ENCODE measurements around the gene KCNC4.

Gene KCNC4

DNA sequence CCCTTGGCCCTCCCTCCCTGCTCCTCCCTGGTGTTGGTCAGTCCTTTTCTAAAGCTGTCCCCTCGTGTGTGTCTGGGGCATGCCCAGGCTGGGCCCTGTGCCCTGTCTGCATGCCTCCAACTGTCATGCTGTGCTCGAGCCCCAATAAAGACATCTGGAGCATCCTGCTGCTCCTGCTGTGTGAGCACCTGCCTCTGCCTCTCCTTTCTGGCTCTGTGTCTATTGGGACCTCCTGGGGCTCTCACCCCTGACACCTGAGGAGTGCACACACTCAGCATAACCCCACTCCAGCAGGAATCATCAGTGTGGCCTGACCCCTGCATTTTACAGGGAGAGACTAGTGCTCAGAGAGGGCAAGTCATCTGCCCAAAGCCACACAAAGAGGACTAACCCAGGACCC, 23.7 kb downstream of the KCNC4 start:
- DNase-seq (ENCODE audit: low spot score) = no peak

DNA sequence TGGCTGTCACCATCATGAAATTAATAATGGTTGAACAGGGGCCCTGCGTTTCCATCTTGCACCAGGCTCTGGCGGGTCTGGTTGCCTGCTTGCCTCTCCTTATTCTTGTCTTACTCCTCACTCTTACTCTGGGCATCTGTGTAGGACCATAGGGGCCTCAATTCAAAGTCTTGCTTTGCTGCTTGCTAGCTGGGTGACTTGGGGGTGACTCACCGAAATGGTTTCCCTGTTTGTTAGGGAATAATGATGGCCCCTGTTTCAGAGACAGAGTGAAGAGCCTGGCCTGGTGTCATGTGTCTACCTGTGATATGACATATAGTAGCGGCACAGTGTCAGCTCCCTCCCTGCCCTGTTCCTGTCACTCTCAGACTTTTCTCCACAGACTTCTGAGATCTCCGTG, 24.6 kb downstream of the KCNC4 start:
- no peak for DNase-seq (ENCODE audit: low spot score)

DNA sequence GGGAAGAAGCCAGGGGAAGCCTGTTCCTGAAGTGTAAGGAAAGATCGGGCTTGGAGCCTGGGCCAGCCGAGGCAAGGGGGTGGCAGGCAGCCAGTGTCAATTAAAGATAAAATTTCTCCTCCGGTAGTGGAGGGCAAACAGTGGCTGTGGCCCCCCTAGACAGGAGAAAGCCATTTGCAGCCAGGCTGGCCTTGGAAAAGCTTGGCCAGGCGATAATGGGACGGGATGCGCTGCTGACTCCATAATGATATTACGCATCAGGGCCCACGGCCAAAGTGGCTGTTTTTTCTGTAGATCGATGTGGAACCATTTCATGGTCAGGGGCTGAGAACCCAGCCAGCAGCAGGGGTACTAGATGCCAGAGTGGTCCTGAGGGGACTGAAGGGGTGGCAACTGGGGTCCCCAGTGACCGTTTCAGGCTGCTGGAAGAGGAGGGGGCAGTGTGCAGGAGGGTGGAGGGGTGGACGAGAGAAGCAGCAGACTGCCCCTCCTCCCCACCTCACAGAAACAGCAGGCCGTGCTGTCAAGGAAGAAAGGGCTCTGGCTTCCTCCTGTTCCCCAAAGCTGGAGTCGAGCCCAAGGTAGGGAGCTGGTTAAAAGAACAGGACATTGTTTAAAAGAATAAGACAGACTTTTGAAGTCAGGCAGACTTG, 25.2 kb downstream of the KCNC4 start:
- no peak for DNase-seq (ENCODE audit: low spot score)

DNA sequence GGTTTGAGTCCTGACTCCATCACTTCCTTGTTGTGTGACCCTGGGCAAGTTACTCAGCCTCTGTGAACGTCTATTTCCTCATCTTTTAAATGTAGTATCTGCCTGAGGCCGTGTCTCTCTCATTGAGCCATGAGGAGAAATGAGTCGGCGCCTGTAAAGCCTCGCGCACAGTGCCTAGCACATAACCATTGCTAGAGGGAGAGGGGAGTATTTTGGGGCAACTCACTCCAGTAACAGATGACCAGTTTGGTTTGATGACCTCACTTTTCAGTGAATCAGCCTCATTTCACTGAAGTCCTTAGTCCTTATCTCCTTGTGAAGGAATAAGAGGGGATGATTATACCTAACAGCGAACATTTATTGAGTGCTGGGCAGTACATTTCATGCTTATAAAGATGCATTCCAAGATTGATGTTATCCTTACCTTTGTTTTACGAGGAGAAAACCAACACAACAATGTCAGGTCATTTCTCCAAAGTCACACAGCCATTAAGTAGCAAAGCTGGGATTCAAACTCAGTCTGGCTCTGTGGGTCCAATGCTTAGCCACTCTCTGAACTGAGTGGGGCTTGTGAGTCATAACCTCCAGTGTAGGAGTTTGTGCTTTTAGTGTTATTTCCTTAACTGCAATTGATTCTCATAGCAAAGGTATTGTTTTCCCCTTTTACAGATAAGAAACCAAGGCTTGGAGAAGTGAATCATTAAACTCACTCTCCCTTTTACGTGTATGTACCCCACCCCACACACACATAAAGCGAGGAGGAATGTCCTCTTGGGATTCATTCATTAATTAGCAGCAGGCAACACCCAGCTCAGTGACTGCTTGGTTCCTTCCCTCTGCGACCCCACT, 25.9 kb downstream of the KCNC4 start:
- no peak for DNase-seq (ENCODE audit: low spot score)

DNA sequence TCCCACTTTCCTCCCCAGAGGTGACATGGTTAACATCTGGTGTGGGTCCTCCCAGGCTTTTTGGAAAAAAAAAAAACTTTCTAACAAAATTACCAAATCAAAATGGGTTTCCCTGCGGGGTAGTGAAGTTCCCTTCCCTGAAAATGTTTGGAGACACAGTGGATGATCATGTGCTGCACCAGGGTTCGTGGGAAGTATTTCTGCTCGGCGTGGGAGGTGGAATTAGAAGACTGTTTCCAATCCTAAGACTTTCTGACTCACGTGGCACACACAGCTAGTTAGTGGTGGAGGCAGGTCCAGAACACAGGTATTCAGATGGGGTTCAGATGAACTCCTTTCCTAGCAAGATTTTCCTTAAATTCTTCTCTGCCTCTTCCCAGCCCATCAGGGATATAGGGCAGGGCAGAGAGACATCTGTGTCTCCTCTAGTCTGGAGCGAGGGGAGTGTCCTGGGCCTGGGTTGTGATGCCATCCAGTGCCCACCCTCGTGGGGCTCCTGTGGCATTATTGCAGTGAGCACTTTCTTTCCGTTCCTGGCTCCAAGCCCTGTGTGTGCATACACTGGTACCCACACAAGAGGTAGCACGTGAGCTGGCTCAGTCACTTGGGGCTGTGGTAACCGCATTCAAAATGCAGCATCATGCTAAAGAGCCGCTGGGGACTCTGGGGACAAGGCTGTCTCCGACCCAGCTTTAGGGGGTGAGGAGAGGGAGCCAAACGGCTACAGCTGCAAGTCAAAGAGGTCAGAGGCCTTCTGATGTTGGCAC, 27.5 kb downstream of the KCNC4 start:
- no peak for DNase-seq (ENCODE audit: low spot score)

DNA sequence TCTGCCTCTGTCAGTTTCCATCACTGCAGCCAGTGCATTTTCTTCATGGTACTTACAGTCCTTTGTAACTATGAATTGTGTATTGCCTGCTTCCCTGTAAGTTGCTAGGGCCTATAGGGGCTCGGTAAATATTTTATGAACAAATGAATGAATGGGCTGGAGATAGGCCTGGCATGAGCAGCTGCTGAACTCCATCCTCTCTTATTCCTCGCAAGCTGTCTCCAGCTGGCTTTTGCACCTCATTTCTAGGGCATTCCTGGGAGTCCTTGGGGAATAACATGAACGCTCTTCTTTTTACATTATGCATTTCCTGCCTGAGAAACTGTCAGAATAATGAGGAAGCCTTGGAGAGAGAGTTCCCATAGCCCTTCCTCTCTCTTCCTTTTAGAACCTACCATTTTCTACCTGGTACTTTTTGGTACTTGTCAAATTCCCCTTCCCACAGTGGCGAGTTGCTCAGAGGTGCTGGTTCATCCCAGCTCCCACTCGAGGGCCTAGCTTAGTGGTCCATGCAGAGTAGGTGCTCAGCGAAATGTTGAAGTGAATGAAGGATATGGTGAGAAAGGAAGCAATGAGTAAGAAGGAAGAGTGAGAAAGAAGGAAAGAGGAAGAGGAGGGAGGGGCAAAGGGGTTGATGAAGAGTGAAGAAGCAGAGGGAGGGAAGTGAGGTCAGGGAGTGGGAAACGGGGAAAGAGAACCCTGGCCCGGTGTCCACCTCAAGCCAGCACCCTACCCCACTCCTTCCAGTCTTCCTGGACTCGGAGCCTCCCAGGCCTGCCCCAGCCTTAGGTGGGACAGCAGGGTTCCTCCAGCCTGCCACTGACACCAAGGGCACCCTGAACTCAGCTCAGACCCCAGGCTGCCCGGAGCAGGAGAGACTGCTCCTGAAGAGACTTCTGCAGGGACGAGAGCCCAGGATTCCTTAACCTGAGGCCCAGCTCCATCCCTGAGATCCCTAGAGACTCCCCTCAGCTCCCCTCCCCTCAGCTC, 29.6 kb downstream of the KCNC4 start:
- no peak for DNase-seq (ENCODE audit: low spot score)

DNA sequence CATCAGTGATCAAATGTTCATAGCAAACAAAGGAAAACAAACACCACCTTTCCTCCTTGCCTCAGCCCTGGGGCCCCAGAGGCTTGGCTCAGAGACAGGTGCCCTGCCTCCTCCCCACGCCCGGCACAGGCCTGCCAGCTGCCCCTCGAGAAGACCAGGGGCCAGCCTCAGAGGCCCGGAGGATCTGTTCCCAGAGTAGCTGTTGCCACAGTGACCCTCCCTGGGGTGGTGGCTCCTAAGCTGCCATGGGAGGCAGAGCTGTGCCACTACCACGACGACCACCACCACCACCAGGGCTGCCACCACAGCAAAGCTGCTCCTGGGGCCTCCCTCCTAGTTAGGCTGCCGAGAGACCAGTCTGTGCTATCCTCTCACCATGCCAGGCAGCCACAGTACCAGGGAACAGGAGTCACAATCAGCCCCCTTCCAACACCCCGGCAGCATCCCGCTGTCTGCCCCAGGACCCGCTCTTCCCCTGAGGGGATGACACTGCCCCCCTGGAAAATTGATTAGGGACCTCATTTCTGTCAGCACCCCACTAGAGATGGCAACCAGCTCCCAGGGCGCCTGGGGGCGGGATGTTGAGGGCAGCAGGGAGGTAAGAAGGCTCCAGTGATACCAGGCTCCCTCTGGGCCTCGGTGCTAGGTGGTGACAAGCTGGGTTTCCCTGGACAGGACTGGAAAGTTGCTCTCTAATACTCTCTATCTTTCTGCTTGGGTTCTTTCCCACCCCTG, 30.5 kb downstream of the KCNC4 start:
- DNase-seq (ENCODE audit: low spot score) = no peak

DNA sequence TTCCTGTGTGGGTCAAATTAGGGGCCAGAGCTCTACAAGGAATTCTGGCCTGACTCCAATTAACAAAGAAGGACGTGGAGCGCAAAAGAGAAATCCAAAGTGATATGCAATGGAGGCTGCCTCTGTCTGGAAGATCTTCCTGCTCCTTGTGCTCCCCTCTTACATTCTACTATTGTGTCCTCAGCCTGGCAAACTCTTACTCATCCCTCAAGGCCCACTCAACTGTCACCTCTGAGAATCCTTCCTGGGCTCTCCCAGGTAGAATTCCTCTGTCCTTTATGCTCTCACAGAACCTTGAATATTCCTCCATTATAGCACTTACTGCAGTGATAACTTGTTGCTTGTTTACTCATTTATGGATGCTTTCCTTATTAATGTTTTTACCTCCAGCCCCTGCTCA, 31.4 kb downstream of the KCNC4 start:
- DNase-seq (ENCODE audit: low spot score) = no peak

DNA sequence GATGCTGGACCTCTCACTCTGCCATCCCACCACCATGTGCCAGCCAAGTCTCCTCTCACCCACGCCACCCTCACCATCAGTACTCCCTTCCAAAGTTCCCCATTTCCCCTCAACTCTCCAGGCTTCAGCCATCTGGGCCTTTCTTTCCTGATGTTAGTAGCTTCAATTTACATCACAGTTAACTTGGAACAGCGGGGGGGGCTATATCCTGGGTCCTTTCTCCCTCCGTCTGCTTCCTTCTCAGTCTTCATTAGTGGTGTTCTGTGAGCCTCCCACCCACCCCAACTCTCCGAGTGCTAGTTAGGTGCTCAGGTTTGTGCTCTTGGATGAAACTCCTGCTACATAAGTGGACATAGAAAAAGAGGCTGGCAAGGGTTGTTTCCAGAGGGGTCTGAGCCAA, 31.9 kb downstream of the KCNC4 start:
- no peak for DNase-seq (ENCODE audit: low spot score)

DNA sequence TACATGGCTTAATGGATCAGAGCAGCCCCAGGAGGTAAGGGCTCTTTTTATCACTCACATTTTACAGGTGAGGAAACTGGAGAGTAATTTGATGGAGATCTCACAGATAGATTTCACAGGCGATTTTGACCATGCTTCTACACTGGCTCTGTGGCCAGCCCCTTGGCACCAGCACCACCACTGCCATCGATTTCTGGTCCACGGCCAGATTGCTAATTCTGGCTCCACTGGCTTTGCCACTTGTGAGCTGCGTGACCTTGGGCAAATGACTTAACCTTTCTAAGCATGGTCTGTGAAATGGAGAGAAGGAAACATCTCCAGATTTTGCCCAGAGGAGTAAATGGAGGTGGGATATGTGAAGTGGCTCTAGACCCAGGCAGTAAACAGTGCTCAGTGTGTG, 32.6 kb downstream of the KCNC4 start:
- no peak for DNase-seq (ENCODE audit: low spot score)

DNA sequence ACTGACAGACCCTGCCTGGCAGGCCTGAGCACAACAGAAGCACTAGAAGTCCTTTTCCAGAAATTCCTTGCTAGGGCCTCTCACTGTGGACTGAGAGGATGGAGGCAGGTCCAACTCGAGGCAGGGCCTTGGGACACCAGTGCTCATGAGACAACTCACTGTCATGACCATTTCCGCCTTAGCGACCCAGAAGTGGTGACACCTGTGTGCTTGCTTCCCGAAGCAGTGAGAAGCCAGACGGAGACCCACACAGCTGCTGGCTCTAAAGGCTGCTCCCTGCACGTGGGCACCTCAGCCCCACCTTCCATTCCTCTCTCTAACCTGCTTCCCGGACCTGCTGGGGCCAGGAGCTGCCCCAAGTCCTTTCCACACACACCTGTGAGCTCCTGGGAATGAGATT, 33.0 kb downstream of the KCNC4 start:
- no peak for DNase-seq (ENCODE audit: low spot score)

DNA sequence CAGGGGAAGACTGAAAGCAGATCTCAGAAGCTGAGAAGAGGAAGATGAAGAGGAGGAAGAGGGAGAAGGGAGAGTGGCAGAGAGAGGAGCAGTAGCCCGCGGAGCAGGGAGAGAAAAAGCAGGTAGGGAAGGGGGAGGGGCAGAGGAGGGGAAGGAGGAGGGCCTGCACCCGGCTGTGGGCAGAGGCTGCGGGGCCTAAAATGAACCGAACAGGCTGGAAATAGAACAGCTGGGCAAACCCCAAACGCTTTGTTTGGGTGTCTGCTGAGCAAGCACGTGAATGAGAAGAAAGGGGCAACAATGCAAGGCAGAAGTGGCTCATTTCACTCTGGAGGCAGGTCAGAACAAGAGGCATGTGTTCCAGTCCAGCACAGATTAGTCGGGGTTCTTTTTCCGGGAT, 33.5 kb downstream of the KCNC4 start:
- DNase-seq (ENCODE audit: low spot score) = no peak

DNA sequence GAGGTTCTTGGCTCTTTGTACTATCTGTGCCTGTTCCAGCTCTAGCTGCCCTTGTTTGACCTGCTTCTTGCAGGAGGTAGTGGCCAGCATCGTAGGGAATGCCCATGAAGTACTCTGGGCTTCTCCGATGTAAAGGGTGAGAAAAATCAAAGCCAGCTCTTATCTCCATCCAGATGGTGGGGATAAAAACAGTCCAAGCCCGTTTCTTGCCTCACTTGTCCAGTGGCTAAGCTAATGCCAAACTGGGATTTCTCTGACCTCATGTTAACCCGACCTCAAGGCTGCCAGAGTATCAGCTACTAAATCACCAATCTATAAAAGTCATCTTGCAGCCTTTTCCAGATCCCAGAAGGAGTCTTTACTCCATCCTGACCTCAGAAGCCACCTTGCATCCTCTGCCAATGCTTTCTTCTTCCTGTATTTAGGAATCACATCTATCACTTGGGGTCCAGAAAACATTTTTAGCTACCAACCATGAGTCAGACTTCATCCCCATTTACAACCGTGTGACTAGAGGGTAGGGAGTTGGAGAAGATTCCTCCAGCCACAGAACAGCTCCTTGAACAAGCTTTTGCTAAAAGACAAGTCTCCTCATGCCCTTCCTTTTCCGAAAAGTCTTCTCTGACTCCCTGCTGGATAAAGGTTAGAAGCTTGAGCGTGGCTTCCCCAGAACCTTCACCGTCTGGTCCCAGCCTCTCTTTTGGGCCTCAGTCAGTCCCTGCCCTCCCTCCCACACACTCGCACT, 35.9 kb downstream of the KCNC4 start:
- DNase-seq (ENCODE audit: low spot score) = no peak

DNA sequence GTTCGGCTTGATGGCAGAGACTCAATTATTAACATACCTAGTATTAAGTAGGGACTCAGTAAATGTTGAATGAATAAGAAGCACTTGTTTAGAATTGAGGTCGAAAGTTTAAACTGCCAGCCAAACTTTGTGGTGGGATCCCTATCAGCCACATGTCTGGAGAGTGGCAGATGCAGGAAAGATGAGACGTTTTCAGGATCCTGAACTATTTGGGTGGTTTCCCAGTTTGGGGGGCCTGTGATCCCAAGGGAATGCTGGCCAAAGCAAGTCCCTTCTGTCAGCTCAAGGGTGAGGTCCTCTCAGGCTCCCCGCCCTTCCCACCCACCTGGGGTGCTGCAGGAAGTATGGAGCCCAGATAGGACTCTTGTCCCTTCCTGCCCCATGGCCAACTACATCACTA, 38.6 kb downstream of the KCNC4 start:
- DNase-seq (ENCODE audit: low spot score) = no peak

DNA sequence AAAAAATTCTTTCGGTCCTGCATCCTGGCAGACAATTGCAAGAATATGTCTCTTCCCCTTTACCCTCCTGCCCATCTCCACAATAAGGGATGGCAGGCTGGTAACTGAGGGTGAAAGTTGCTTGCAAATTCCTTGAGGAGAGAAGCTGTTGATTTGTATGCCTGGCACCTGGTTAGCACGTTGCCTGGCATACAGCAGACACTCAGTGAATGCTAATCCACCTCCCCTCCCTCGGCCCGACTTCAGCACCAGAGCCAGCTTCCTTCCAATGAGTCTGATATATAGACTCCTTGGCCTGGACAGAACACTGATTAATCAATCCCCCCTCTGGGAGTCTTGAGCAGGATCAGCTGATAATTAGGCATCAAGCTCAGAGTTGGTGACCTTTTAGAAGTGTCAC, 39.1 kb downstream of the KCNC4 start:
- DNase-seq (ENCODE audit: low spot score) = no peak

DNA sequence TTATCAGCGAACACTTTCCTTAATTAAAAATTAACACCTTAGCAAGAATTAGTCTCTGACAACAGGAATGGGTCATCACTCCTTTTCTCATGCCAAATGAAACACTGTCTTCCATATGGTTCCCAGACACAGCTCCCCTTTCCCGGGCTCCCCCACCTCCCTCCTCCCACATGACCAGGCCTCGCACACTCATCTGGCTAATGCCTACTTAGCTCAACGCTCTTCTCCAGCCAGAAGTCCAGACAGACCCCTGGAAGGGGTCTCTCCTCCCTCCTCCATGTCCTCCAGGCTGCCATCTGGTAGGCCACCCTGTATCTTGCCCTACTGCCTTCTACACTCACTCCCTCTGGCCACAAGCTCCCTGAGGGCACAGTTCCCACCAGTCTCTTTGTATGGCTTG, 39.9 kb downstream of the KCNC4 start:
- DNase-seq (ENCODE audit: low spot score) = no peak

DNA sequence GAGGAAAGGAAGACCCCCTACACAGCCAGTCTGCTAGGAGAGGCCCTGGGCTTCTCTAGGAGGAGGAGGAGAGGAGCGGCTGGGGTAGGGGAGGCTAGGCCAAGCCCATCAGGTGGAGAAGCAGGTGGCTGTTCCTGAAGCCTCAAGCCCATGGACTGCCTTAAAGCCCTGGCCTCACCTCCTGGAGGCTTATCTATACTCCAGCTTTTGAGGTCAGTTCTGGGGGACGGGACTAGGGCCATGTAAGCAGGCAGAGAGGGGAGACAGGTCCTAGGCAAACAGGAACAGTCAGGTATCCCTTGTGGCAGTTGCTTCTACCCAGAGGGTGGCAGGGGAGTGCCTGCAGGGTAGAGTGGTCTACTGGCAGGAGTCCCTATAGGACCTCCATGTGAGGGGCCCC, 40.6 kb downstream of the KCNC4 start:
- no peak for DNase-seq (ENCODE audit: low spot score)

DNA sequence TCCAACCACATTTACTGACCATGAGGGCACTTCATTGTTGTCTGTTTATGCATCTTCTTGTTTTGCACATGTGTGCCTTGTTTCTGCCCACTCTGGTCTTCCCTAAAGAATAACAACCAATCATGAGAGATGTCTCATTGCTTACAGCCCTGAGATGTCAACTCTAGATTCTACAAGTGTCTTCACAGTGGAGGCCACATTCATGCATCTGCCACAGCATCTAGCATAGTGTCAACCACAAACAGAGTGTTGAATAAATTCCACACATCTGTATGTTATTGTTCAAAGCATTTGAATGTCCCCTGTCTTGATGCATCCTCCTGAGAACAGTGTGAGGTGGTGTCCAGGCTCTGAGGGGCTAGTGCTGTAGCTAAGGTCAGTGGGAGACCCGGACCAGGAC, 43.1 kb downstream of the KCNC4 start:
- no peak for DNase-seq (ENCODE audit: low spot score)

DNA sequence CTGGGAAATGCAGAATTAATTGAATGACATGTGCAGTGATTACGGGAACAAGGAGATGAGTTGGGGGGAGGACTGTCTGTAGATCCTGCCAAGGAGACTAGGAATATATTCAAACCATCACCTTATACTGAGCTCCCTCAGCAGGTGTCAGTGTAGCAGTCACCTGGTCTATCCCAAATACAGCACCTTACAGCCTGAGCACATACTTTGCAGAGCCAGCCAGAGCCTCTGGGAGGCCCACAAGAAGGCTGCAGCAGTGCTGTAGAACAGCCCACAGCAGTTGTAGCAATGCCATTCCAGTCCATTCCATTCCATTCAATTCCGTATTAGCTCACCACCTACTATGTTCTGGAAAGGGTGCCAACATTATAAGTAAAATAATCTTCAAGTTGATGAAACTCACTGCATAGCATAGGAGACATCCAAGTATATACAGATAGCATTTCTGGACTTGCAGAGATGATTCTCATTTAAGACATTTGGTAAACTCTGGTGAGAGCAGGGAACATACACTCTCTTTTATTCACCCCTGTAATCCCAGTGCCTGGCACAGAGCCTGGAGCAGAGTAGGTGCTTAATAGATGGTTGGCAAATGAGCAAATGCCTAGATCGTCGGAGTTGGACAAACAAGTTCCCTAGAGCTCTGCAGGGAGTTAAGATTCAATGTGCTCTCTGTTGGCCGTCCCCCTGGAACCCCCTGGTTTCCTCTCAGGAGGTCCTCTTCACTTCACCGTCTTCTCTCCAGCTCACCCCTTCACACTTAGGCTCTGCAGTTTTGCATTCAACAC, 44.7 kb downstream of the KCNC4 start:
- no peak for DNase-seq (ENCODE audit: low spot score)

DNA sequence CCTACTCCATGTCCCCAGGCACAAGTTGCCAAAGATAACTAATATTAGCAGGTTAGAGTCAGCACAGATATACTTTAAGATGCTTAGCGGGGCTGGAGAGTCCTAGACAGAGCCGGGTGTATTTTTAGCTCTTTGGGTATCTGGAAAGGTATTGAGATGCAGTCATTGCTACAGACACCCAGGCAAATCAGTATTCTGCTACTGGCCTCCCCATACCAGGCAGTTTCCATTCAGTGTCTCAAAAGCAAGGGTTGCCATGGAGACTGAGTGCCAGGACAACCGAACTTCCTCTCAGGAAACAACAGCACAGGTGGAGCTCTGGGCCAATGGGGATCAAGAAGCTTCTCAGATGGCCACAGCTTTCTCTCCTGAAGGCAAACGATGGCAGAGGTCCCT, 45.3 kb downstream of the KCNC4 start:
- no peak for DNase-seq (ENCODE audit: low spot score)

Measured in CD4-positive, alpha-beta T cell treated with Interleukin-15 for 4 hours (primary cell).